Mesodermal cell (in vitro differentiated cells): ENCODE data around the gene PINK1.

Source experiments
- H3K27ac ChIP-seq: 2 replicates; pipeline ENCODE4 v1.7.0; 2013; ENCODE audit warnings: mild to moderate bottlenecking, low read depth, low read length, moderate library complexity; ENCODE audit not compliant: severe bottlenecking
- H3K36me3 ChIP-seq: 2 replicates; pipeline ENCODE4 v1.7.1; 2013; ENCODE audit warnings: mild to moderate bottlenecking, low read length, moderate library complexity; ENCODE audit not compliant: control insufficient read depth, insufficient read depth
- H3K4me1 ChIP-seq: one replicate; pipeline ENCODE4 v1.7.1; 2013; ENCODE audit warnings: mild to moderate bottlenecking, low read length; ENCODE audit not compliant: insufficient read depth, control insufficient read depth, poor library complexity, severe bottlenecking
- H3K4me3 ChIP-seq: 2 replicates; pipeline ENCODE4 v1.7.0; 2013; ENCODE audit warnings: low read length, control low read depth, mild to moderate bottlenecking; ENCODE audit not compliant: insufficient read depth, poor library complexity, severe bottlenecking; ENCODE audit errors: extremely low read depth
- H3K9me3 ChIP-seq: 2 replicates; pipeline ENCODE4 v1.7.1; 2013; ENCODE audit warnings: mild to moderate bottlenecking, low read length, moderate library complexity; ENCODE audit not compliant: control insufficient read depth
- WGBS, 2 experiments: methylation state at CpG; one replicate each; pipeline ENCODE4 v1.1.5; 2013; ENCODE audit warnings: missing lambda C conversion rate in 2 of 2; ENCODE audit not compliant: insufficient coverage in 2 of 2; 5-methylcytosine and 5-hydroxymethylcytosine counted together

Gene PINK1

GRCh38 chr1:20648438-20648837 lies 15.2 kb downstream of the PINK1 start:
- H3K4me3 ChIP-seq, result no peak overlapping the region
- H3K27ac ChIP-seq, result no peak overlapping the region
- peaks cover 64% of the 10 kb centered on the region for H3K36me3 ChIP-seq
- no peaks in the 10 kb centered on the region for H3K4me1 ChIP-seq
- 95 to 96% methylated on average over 12 to 13 of the region's 13 CpGs for WGBS, 2 experiments
- no peaks in the 10 kb centered on the region for H3K9me3 ChIP-seq

GRCh38 chr1:20648946-20649345 lies 15.7 kb downstream of the PINK1 start:
- WGBS, 2 experiments, result 92 to 97% methylated on average over 15 of the region's 15 CpGs
- peaks cover 69% of the 10 kb centered on the region for H3K36me3 ChIP-seq
- H3K9me3 ChIP-seq, result no peaks in the 10 kb centered on the region

GRCh38 chr1:20652300-20652699 lies 19.0 kb downstream of the PINK1 start:
- Histone ChIP-seq H3K9me3 (no peaks in the 10 kb centered on the region), H3K4me1 (no peaks in the 10 kb centered on the region), H3K36me3 (peaks cover 89% of the 10 kb centered on the region), H3K4me3 (no peak overlapping the region), H3K27ac (no peak overlapping the region)
- WGBS, 2 experiments, result 94 to 98% methylated on average over 8 to 15 of the region's 15 CpGs

More at GRCh38 chr1:20648946-20649345, 15.7 kb downstream of the PINK1 start:
- Histone ChIP-seq H3K27ac (no peak overlapping the region), H3K4me3 (no peak overlapping the region), H3K4me1 (no peaks in the 10 kb centered on the region)

- no peaks in the 10 kb centered on the region for H3K9me3 ChIP-seq
- no peak overlapping the region for H3K4me3 ChIP-seq
- WGBS, 2 experiments, result 86 to 88% methylated on average over 15 to 16 of the region's 20 CpGs
- H3K36me3 ChIP-seq, result peaks cover 94% of the 10 kb centered on the region
- no peak overlapping the region for H3K27ac ChIP-seq
- no peaks in the 10 kb centered on the region for H3K4me1 ChIP-seq
These were observed 20.9 kb downstream of the PINK1 start for GRCh38 chr1:20654104-20654690.

GRCh38 chr1:20657024-20657423 lies 23.8 kb downstream of the PINK1 start:
- Histone ChIP-seq H3K4me3 (no peak overlapping the region), H3K36me3 (peaks cover 79% of the 10 kb centered on the region)

GRCh38 chr1:20658166-20658915 lies 25.1 kb downstream of the PINK1 start:
- Histone ChIP-seq H3K4me3 (no peak overlapping the region), H3K4me1 (peaks cover 11% of the 10 kb centered on the region), H3K27ac (no peak overlapping the region), H3K36me3 (peaks cover 65% of the 10 kb centered on the region), H3K9me3 (no peaks in the 10 kb centered on the region)
- 96 to 97% methylated on average over 5 to 7 of the region's 16 CpGs for WGBS, 2 experiments

More at GRCh38 chr1:20657024-20657423, 23.8 kb downstream of the PINK1 start:
- whole genome bisulfite sequencing, 2 experiments, result 96 to 98% methylated on average over 12 of the region's 12 CpGs
- Histone ChIP-seq H3K9me3 (no peaks in the 10 kb centered on the region), H3K27ac (no peak overlapping the region), H3K4me1 (peaks cover 11% of the 10 kb centered on the region)

GRCh38 chr1:20660363-20660762 lies 27.1 kb downstream of the PINK1 start:
- Histone ChIP-seq H3K9me3 (no peaks in the 10 kb centered on the region), H3K27ac (no peak overlapping the region), H3K4me3 (peak overlapping the region; percentile 95), H3K4me1 (peaks cover 11% of the 10 kb centered on the region), H3K36me3 (peaks cover 45% of the 10 kb centered on the region)
- 6 to 14% methylated on average over 1 to 2 of the region's 3 CpGs for WGBS, 2 experiments

- Histone ChIP-seq H3K27ac (no peak overlapping the region), H3K9me3 (no peaks in the 10 kb centered on the region), H3K4me1 (peaks cover 11% of the 10 kb centered on the region), H3K36me3 (peaks cover 41% of the 10 kb centered on the region), H3K4me3 (peak overlapping the region; percentile 95)
- WGBS, 2 experiments, result 0 to 2% methylated on average over 16 to 20 of the region's 20 CpGs
These were observed 27.6 kb downstream of the PINK1 start for GRCh38 chr1:20660847-20661206.

- 3 to 5% methylated on average over 42 to 51 of the region's 58 CpGs for WGBS, 2 experiments
- Histone ChIP-seq H3K4me3 (peak within 1 kb of the TSS; percentile 95), H3K4me1 (peaks cover 15% of the 10 kb centered on the region), H3K27ac (peak within 1 kb of the TSS; percentile 57), H3K9me3 (no peaks in the 10 kb centered on the region), H3K36me3 (peaks cover 34% of the 10 kb centered on the region)
These were observed 28.2 kb downstream of the PINK1 start, which contains the start of gene DDOST for GRCh38 chr1:20661207-20662109. Gene DDOST, minus strand, starts transcription at chr1:20661369. Its CDS starts 19 bp downstream, at chr1:20661350.

GRCh38 chr1:20662110-20662475 lies 28.8 kb downstream of the PINK1 start:
- Histone ChIP-seq H3K27ac (peak overlapping the region; percentile 57), H3K36me3 (peaks cover 28% of the 10 kb centered on the region), H3K4me1 (peaks cover 15% of the 10 kb centered on the region), H3K9me3 (no peaks in the 10 kb centered on the region), H3K4me3 (peak overlapping the region; percentile 95)
- WGBS, 2 experiments, result 81 to 83% methylated on average over 5 of the region's 7 CpGs
